ENCODE data around the gene GTPBP3. TPM values are rescaled to one million over a fixed set of nuclear protein-coding genes. Genes with fewer than 3 reads are reported as not detected.

Gene GTPBP3
- total RNA-seq, 2 experiments from 2014 or later: 30.9 to 41.3 TPM

DNA sequence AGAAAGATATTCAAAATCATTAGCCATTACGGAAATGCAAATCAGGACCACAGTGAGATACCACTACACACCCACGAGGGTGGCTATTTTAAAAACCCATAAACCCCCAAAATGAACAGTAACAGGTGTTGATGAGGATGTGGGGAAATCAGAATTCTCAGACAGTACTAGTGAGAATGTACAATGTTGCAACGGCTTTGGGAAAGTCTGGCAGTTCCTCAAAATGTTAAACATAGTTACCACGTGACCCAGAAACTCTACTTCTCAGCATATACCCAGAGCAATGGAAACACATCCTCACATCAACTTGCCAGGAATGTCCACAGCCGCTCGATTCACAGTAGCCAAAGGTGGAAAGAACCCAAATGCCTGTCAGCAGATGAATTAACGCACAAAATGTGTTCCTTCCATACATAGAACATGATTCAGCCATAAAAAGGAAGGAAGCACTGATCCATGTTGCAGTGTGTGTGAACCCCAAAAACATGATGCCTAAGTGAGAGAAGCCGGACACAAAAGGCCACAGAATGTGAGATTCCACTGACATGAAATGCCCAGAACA lies 32.8 kb downstream of the GTPBP3 start:
- Mint-ChIP-seq H3K9me3 (no peaks in the 10 kb centered on the region), H3K4me3 (no peak overlapping the region), H3K27ac (no peak overlapping the region), H3K27me3 (peaks cover 8% of the 10 kb centered on the region), H3K4me1 (peaks cover 5% of the 10 kb centered on the region), H3K36me3 (ENCODE audit: low read depth) (no peaks in the 10 kb centered on the region)
- DNase-seq: no peak
- POLR2A ChIA-PET: no interaction called here
- CTCF ChIA-PET: no interaction called here

DNA sequence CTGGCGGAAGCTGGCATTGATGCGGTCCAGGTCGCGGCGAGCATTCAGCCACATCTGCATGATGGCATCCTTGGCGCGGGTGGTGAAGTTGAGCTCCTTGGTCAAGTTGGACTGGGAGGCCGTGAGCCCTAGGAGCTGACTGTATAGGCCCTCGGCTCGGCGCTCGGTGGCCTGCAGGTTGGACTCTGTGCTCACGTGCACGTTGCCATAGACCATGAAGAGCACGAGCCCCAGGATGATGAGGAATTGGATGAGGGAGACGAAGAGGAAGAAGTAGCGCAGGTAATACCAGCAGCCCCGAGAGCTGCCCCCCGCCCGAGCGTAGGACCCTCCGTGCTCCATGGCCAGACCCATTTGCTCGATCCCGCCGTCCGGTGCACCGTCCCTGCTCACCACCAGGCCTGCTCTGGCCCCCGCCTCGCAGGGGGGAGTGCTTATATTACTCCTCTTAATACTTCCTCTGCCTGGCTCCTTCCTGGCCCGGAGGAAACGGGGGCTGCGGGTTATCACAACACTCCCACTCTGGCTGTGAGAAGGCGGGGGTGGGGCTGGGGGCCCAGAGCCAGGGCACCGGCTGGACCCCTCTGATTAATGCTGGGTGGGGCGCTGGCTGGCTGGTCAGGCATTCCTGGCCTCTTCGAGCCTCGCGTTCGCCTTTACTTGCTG lies 39.7 kb downstream of the GTPBP3 start, which contains the start of gene PLVAP:
TSS of gene PLVAP (minus strand) at position 408 of the 666 bp plus-strand sequence. CDS start at position 354, 54 bp downstream.
- peaks cover 5% of the 10 kb centered on the region for H3K36me3 Mint-ChIP-seq (ENCODE audit: low read depth)
- H3K9me3 Mint-ChIP-seq: peaks cover 10% of the 10 kb centered on the region
- ChIA-PET POLR2A (no interaction called here), CTCF (interaction anchor here (0.6 to 0.9 kb wide), 4 partner anchors 9 to 81 kb away, joined by 3 to 5 read pairs (median 4); no protein-coding TSS in a partner anchor)
- H3K27me3 Mint-ChIP-seq: peaks cover 9% of the 10 kb centered on the region
- peaks cover 1% of the 10 kb centered on the region for H3K4me1 Mint-ChIP-seq
- H3K4me3 Mint-ChIP-seq: no peak within 1 kb of the TSS
- DNase-seq: no peak
- no peak within 1 kb of the TSS for H3K27ac Mint-ChIP-seq

DNA sequence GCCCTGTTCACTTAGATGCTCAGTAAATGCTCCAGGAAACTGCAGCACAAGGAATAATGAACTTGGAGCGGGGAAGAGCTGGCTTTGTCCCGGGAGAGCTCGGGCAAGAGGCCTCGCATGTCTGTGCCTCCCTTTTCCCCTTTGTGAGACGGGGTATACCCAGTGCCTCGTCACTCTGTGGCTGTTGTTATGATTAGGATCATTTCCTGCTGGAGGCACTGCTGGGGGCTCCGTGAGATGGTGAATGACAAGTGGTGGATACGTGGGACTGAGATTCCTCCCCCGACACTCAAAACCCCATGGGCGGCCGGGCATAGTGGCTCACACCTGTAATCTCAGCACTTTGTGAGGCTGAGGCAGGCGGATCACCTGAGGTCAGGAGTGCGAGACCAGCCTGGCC lies 40.9 kb downstream of the GTPBP3 start:
- CTCF ChIA-PET: interaction anchor here (0.6 to 1.1 kb wide), 3 partner anchors 8 to 188 kb away, joined by 4 read pairs; no protein-coding TSS in a partner anchor
- no peak for DNase-seq
- H3K27ac Mint-ChIP-seq: no peak overlapping the region
- peaks cover 10% of the 10 kb centered on the region for H3K9me3 Mint-ChIP-seq
- H3K36me3 Mint-ChIP-seq (ENCODE audit: low read depth): peaks cover 5% of the 10 kb centered on the region
- H3K4me1 Mint-ChIP-seq: peaks cover 7% of the 10 kb centered on the region
- peaks cover 9% of the 10 kb centered on the region for H3K27me3 Mint-ChIP-seq
- POLR2A ChIA-PET: no interaction called here
- H3K4me3 Mint-ChIP-seq: no peak overlapping the region

DNA sequence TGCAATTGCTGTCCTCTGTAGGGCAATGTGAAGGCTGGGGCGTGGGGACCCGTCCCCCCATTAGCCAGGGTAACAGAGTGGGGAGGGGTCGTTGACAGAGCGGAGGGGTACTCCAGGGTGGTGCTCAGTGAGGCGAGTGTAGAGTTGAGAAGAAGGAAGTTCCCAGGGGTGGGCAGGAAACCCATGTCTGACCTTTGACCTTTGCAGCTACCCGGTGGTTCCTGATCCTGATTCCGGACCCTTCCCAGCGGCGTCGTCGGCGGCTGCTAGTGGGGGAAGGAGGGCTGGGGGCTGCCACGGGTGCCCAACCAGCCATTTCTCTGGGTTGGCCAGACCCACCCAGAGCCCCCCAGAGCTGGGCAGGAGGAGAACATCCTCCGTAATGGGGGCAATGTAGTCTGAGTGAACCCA lies 41.9 kb downstream of the GTPBP3 start:
- Mint-ChIP-seq H3K27ac (no peak overlapping the region), H3K36me3 (ENCODE audit: low read depth) (peaks cover 5% of the 10 kb centered on the region), H3K27me3 (peaks cover 9% of the 10 kb centered on the region), H3K4me3 (no peak overlapping the region), H3K9me3 (peaks cover 10% of the 10 kb centered on the region), H3K4me1 (peaks cover 11% of the 10 kb centered on the region)
- no peak for DNase-seq
- ChIA-PET CTCF (interaction anchor here (1.1 kb wide), 1 partner anchor 117 kb away, joined by 3 read pairs; no protein-coding TSS in a partner anchor), POLR2A (no interaction called here)

DNA sequence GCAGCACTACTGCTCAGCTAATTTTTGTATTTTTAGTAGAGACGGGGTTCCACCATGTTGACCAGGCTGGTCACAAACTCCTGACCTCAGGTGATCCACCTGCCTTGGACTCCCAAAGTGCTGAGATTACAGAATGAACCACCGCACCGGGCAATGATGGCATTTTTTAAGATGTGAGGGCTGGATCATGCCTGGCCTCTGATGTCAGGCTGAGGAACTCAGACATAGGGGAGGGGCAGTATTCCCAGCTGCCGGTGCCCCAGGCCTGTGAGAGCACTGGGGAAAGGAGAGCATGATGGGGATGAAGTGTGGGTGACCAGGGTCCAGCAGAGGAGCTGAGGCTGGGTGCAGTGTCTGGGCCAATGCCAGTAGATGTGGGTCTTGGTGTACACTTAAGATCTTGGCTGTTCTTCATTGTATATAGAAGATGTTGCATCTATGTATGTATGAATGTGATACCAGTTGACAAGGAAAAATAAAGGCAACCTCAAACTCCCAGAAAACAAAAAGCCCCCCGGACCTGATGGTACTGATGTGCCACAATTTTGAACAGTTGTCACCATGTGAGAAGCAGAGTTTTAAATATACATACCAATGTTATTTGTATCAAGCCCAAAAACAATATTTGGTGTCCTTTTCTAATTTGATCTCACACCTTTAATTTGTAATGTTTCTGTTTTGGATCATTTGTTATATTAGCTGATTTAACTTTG lies 43.2 kb downstream of the GTPBP3 start:
- DNase-seq: no peak
- peaks cover 9% of the 10 kb centered on the region for H3K27me3 Mint-ChIP-seq
- ChIA-PET CTCF (no interaction called here), POLR2A (no interaction called here)
- peaks cover 5% of the 10 kb centered on the region for H3K36me3 Mint-ChIP-seq (ENCODE audit: low read depth)
- H3K9me3 Mint-ChIP-seq: peaks cover 10% of the 10 kb centered on the region
- H3K27ac Mint-ChIP-seq: no peak overlapping the region
- H3K4me3 Mint-ChIP-seq: no peak overlapping the region
- H3K4me1 Mint-ChIP-seq: peaks cover 11% of the 10 kb centered on the region

DNA sequence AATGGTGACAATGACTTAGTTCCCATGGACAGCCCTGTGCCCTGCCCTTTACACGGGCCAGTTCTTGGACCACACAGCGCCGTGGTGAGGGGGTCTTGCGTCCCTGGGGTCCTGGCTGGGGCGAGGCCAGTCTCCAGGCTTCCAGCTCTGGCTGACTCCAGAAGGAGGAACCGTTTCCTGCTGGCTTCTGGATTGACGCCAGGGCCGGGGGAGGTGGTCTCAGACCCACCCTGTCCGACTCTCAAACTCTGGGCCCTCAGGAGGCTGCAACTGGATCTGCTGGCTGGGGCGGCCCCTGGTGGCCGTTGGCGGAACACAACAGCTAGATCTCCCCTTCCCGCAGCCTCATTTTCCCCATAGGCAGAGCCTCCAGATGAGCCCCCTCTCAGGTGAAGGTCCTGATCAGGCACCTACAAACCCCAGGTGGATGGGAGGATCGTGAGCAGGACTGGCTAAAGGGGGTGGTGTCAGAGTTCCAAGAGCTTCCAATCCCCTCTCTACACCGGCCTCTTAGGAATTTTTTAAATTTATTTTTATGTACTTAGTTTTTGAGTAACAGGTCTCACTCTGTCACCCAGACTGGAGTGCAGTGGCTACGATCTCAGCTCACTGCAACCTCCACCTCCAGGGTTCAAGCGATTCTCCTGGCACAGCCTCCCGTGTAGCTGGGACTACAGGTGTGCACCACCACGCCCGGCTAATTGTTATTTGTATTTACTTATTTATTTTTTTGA lies 48.7 kb downstream of the GTPBP3 start:
- H3K9me3 Mint-ChIP-seq: peaks cover 3% of the 10 kb centered on the region
- H3K27me3 Mint-ChIP-seq: peaks cover 22% of the 10 kb centered on the region
- ChIA-PET CTCF (interaction anchor here (0.6 to 2.0 kb wide), 13 partner anchors 8 to 943 kb away, joined by 3 to 11 read pairs (median 3); no protein-coding TSS in a partner anchor), POLR2A (no interaction called here)
- H3K4me1 Mint-ChIP-seq: peaks cover 17% of the 10 kb centered on the region
- H3K27ac Mint-ChIP-seq: no peak overlapping the region
- peaks cover 1% of the 10 kb centered on the region for H3K36me3 Mint-ChIP-seq (ENCODE audit: low read depth)
- DNase-seq: peak; percentile 66
- H3K4me3 Mint-ChIP-seq: no peak overlapping the region

DNA sequence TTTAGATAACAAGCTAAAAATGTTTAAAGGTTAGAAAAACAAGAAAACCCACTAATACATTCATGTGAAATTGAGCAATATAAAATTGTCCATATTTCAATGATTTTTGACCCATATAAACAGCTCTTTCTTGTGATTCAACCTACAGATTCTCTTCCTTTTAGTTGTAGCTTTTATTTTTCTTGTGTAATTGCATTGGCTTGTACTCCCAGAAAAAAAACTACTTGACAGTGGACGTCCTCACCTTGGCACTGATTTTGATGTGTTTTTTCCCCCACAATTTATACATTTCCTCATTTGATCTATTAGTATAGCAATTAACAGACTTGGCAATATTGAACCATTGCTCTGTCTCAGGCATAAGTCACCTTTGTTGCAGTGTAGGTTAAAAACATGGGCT lies 51.9 kb downstream of the GTPBP3 start:
- CTCF ChIA-PET: interaction anchor here (0.5 to 1.9 kb wide), 7 partner anchors 17 to 982 kb away, joined by 3 to 8 read pairs (median 3); partner anchors contain the start of genes CCDC124 and MRPL34
- no peak for DNase-seq
- Mint-ChIP-seq H3K36me3 (ENCODE audit: low read depth) (peaks cover 3% of the 10 kb centered on the region), H3K27ac (no peak overlapping the region), H3K4me3 (peak overlapping the region; percentile 1), H3K9me3 (peaks cover 3% of the 10 kb centered on the region), H3K27me3 (peaks cover 22% of the 10 kb centered on the region), H3K4me1 (peaks cover 19% of the 10 kb centered on the region)
- POLR2A ChIA-PET: no interaction called here

DNA sequence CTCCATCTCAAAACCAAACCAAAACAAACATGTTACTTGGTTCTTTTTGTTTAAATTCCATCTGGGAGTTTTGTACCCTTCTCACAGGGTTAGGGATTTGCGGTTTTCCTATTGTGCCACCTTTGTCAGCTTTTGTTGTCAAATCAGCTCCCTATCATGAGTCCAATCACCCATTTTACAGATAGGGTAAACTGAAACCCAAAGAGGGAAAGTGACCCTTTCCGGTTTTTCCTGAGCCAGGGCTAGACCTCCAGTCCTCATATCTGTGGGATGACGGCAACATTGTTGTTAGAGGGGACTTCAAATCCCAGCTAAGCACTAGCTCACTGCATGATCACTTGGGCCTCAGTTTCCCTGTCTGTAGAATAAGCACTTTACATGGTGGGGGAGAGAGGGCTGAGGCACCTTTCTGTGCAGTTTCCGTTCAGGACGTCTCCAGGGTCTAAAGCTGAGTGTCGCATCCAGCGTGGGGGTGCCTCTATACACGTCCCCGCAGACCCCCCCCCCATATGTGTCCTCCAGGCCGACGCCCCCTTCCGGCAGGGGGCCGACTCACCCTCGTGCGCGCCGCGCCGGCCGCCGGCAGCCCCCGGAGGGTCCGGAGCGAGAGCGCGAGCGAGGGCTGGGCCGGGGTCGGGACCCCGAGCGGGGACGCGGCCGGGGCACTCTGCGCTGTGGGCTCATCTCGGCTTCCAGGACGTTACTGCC lies 52.8 kb downstream of the GTPBP3 start:
- Mint-ChIP-seq H3K27ac (no peak overlapping the region), H3K9me3 (peaks cover 3% of the 10 kb centered on the region), H3K36me3 (ENCODE audit: low read depth) (peaks cover 5% of the 10 kb centered on the region), H3K27me3 (peaks cover 22% of the 10 kb centered on the region), H3K4me1 (peaks cover 25% of the 10 kb centered on the region), H3K4me3 (peak overlapping the region; percentile 85)
- DNase-seq: no peak
- ChIA-PET POLR2A (no interaction called here), CTCF (interaction anchor here (0.6 to 1.5 kb wide), 7 partner anchors 16 to 609 kb away, joined by 3 to 5 read pairs (median 3); partner anchors contain the start of gene MRPL34)

DNA sequence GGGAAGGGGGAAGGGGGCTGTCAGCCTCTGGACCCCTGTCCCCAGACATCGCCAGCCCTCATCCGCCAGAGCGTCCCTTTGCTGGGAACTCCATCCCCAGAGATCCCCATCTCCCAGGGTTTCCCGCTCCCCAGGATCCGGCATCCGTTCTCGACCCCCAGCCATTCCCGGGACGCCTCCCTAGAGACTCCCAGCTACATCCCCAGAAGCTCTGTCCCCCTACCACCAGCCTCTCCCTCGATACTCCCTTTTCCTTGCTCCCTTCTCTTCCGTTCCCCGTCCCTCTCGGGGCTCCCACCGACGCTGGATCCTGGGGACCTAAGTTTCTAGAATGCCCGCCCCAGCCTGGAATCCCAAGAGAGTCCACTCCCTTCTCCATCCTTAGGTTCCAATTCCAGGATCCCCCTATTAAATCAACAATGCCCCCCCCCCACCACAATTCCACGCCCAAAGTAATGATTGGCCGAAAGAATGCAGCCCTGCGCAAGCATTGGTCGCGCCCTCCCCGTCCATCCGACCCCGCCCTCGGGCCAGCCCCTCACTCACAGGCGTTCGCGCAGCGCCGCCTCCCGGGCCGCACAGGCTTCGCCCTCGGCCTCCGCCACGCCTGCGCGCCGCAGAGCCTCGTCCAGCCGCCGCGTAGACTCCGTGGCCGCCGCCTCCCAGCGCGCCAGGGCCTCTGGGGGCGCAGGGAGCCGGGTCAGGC lies 53.5 kb downstream of the GTPBP3 start:
- H3K9me3 Mint-ChIP-seq: peaks cover 3% of the 10 kb centered on the region
- H3K27ac Mint-ChIP-seq: peak overlapping the region; percentile 50
- peak; percentile 88 for DNase-seq
- H3K36me3 Mint-ChIP-seq (ENCODE audit: low read depth): peaks cover 7% of the 10 kb centered on the region
- ChIA-PET POLR2A (no interaction called here), CTCF (interaction anchor here (0.6 to 1.0 kb wide), 4 partner anchors 8 to 610 kb away, joined by 3 to 5 read pairs (median 4); no protein-coding TSS in a partner anchor)
- H3K4me3 Mint-ChIP-seq: peak overlapping the region; percentile 85
- peaks cover 30% of the 10 kb centered on the region for H3K4me1 Mint-ChIP-seq
- peaks cover 22% of the 10 kb centered on the region for H3K27me3 Mint-ChIP-seq

DNA sequence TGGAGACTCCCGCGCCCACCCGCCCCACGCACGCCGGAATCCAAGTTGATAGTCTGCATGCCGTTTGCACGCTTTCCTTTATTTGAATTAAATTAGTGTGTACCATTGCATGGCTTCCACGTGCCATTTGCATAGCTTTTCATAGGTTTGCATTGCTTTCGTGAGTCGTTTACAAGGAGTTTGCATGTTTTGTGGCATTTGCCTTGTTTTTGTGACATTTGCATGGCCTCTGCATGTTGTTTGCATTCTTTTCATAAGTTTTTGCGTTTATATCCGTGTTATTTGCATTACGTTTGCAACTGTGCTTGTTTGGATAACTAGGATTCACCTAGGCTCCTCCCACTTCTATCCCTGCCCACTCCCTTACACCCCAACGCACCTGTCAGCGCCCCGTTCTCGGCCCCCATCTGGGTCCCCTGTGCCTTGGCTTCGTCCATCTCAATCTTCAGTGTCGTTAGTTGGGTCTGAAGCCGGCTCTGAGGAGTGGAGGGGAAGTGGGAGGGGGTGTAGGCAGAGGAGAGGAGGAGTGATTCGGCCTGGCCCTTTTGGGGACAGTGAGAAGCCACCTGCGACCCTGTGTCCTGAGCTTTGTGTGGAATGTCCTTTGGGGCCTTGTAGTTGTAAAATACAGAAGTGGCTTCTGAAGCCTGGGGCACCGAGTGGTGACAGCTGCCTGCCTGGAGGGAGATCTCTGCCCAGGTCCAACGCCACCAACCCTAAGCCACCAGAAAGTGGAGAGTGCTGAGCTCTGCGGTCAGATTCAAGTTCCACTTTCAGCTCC lies 54.2 kb downstream of the GTPBP3 start:
- peaks cover 30% of the 10 kb centered on the region for H3K4me1 Mint-ChIP-seq
- ChIA-PET CTCF (interaction anchor here (0.6 to 1.0 kb wide), 4 partner anchors 9 to 163 kb away, joined by 3 to 5 read pairs (median 4); no protein-coding TSS in a partner anchor), POLR2A (no interaction called here)
- DNase-seq: no peak
- peaks cover 3% of the 10 kb centered on the region for H3K9me3 Mint-ChIP-seq
- H3K36me3 Mint-ChIP-seq (ENCODE audit: low read depth): peaks cover 7% of the 10 kb centered on the region
- H3K4me3 Mint-ChIP-seq: peak overlapping the region; percentile 63
- H3K27ac Mint-ChIP-seq: peak overlapping the region; percentile 82
- H3K27me3 Mint-ChIP-seq: peaks cover 22% of the 10 kb centered on the region
